Bronchial epithelial cell (primary cell): ENCODE measurements around the gene MYO1D. TPM values are rescaled to one million over a fixed set of nuclear protein-coding genes. Genes with fewer than 3 reads are reported as not detected.

ENCODE experiments used
- DNase-seq: peaks from one replicate; pipeline ENCODE4 v3.0.0-alpha.2; 2010; ENCODE audit warnings: low read depth
- FAIRE-seq: peaks from 2 replicates; lab custom pipeline; 2011; peaks lifted over from hg19 to GRCh38; lab: Jason Lieb, UNC
- H3K27me3 ChIP-seq: 2 replicates; pipeline ENCODE4 v1.5.1; 2011; ENCODE audit warnings: low read length; ENCODE audit not compliant: control insufficient read depth, insufficient read depth
- H3K36me3 ChIP-seq: 2 replicates; pipeline ENCODE4 v1.5.1; 2011; ENCODE audit warnings: low read length; ENCODE audit not compliant: control insufficient read depth, insufficient read depth
- H3K4me3 ChIP-seq: 2 replicates; pipeline ENCODE4 v1.5.1; 2011; ENCODE audit warnings: mild to moderate bottlenecking, low read depth, low read length, control low read depth
- total RNA-seq: library from RNA; depleted of rRNA; stranded (reverse); fragments of >200 nt; gene quantifications from 2 replicates; pipeline ENCODE4 v1.2.1, GENCODE V29; 2014
- TF ChIP-seq, protein P1 (sequence below): IDR thresholded peaks from 2 replicates; pipeline ENCODE4 v1.5.1; 2011; ENCODE audit warnings: mild to moderate bottlenecking, moderate library complexity, low read length, control low read depth, inconsistent platforms; ENCODE audit not compliant: insufficient read depth, severe bottlenecking

Gene MYO1D
- total RNA-seq, 1 donor from 2014 or later, result 35.8 TPM

DNA sequence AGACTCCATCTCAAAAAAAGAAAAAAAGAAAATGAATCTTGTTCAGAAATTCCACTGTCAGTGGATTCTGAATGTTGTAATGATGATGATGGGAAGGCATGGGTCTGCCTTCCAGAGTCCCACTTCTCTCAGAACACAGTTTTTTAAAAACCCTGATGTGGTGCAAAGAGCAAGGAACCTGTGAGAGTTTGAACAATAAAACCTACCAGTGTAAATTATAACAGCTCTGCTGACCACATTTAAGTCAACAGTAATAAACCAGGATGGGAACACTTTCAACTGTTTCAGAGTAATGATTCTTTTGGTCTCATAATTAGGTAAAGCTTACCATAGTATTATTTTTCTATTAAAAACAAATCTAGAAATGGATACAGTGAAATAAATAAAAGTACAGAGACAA, 99.0 kb downstream of the MYO1D start:
- Histone ChIP-seq H3K36me3 (peaks cover 1% of the 10 kb centered on the region), H3K4me3 (no peak overlapping the region), H3K27me3 (no peaks in the 10 kb centered on the region)
- no peak for DNase-seq
- TF ChIP-seq, protein P1, sequence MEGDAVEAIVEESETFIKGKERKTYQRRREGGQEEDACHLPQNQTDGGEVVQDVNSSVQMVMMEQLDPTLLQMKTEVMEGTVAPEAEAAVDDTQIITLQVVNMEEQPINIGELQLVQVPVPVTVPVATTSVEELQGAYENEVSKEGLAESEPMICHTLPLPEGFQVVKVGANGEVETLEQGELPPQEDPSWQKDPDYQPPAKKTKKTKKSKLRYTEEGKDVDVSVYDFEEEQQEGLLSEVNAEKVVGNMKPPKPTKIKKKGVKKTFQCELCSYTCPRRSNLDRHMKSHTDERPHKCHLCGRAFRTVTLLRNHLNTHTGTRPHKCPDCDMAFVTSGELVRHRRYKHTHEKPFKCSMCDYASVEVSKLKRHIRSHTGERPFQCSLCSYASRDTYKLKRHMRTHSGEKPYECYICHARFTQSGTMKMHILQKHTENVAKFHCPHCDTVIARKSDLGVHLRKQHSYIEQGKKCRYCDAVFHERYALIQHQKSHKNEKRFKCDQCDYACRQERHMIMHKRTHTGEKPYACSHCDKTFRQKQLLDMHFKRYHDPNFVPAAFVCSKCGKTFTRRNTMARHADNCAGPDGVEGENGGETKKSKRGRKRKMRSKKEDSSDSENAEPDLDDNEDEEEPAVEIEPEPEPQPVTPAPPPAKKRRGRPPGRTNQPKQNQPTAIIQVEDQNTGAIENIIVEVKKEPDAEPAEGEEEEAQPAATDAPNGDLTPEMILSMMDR, result no peak
- FAIRE-seq, result no peak

DNA sequence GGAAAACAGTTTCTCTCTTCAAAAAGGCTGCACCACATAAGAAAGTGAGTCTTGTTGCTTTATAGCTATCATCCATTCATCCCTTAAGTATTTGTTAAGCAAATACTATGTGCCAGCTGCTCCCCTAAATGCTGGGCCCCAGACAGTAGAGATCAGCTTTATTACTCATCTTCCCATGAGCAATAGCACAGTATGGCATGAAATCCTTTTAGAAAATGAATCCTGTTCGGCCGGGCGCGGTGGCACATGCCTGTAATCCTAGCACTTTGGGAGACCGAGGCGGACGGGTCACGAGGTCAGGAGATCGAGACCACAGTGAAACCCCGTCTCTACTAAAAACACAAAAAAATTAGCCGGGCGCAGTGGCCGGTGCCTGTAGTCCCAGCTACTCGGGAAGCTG, 99.5 kb downstream of the MYO1D start:
- Histone ChIP-seq H3K36me3 (peaks cover 1% of the 10 kb centered on the region), H3K4me3 (no peak overlapping the region), H3K27me3 (no peaks in the 10 kb centered on the region)
- DNase-seq (peak; percentile 83), FAIRE-seq (no peak)
- TF ChIP-seq, protein P1, result no peak

DNA sequence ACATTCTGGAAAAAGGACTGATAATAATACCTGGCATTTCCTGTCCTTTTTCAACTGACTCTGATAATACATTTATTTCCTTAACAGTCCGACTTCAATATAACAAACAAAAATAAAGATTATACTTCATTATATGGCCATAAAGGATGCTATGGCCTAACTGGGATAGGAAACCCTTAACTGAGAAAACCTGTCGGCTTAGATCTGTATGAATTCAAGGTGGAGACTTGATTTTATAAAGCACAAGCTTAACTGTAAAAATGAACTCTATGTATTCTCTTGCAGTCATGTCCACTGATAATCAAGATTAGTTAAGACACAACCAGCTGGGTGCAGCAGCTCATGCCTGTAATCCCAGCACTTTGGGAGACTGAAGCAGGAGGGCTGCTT, 102.2 kb downstream of the MYO1D start:
- FAIRE-seq (no peak), DNase-seq (no peak)
- Histone ChIP-seq H3K4me3 (no peak overlapping the region), H3K27me3 (no peaks in the 10 kb centered on the region), H3K36me3 (no peaks in the 10 kb centered on the region)
- TF ChIP-seq, protein P1, result no peak

DNA sequence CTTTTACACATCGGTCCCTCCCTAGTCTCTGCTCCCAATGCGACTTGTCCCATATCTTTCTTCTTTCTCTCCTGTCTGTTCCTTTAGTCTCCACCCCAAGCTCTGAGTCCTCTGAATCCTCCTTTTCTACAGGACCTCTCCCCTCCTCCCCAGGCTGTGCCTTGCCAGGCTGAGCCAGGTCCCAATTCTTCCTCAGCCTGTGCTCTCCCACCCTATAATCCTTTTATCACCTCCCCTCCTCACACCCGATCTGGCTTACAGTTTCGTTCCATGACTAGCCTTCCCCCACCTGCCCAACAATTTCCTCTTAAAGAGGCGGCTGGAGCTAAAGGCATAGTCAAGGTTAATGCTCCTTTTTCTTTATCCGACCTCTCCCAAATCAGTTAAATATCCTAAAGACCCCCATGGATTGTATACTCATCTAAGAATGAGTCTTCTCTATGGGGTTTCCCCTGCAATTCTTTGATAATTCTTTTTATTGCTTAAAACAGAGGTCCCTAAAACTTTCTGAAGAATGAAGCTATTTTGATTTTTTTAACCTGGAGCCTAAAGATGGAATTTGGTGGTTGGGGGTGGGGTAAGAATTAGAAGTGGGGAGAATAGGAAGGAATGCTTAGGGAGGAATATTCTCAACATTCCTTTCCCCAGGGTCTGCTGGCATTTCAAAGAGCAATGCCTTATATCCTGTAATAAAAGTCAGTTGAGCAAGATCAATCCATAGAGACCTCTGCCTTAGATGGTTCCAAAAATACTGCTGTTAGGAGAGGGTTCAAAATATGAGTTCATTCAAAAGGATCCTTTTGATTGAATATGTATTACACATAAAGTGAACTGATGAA, 102.8 kb downstream of the MYO1D start:
- DNase-seq, result no peak
- TF ChIP-seq, protein P1, result no peak
- no peaks in the 10 kb centered on the region for H3K27me3 ChIP-seq
- H3K4me3 ChIP-seq, result no peak overlapping the region
- H3K36me3 ChIP-seq, result no peaks in the 10 kb centered on the region
- no peak for FAIRE-seq

DNA sequence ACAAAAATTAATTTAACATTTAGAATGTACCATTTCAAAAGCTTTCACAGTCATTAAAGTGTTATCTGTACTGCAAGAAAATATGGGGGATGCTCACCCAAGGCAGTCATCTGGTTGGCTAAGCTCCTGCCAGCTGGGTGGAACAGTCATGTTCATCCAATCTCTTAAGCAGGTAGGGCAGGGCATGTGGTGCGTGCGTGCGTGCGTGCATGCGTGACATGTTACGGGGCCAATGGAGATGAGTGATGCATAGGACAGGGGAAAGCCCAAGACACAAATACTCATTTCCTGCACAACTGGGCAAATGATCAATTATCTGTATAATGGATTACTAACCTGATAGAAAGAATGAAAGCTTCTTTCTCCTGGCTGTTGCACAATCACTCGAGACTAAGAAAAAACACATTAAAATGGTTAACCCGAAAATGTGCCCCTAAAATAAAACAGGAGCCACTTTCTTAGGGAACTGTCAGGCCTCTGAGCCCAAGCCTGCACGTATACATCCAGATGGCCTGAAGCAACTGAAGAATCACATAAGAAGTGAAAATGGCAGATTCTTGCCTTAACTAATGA, 104.4 kb downstream of the MYO1D start:
- peaks cover 2% of the 10 kb centered on the region for H3K36me3 ChIP-seq
- no peaks in the 10 kb centered on the region for H3K27me3 ChIP-seq
- TF ChIP-seq, protein P1, result no peak
- no peak overlapping the region for H3K4me3 ChIP-seq
- FAIRE-seq (no peak), DNase-seq (peak; percentile 19)

DNA sequence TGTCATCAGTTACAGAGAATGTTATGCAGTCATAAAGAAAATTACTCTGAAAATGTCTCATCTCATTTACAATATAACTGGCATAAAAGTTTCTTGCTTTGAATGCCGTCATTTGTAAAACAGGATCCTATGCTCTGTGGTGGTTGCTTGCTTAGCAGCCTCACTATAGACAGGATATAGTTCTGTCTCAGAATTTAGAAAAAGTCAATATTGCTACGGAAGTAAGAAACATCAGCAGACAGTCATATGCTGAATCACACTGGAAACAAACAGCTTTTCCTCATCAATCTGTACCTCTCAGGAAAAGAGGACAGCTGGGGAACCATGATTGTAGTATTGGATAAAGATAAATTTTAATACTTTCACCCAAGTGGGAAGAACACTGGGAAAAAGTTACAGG, 105.5 kb downstream of the MYO1D start:
- Histone ChIP-seq H3K36me3 (peaks cover 4% of the 10 kb centered on the region), H3K27me3 (no peaks in the 10 kb centered on the region), H3K4me3 (no peak overlapping the region)
- TF ChIP-seq, protein P1, result no peak
- FAIRE-seq (no peak), DNase-seq (peak; percentile 72)
